Fibroblast of skin of back (primary cell): Measurements from ENCODE around the gene RLN3.
A peak's percentile ranks its signal among the peaks of the same experiment; 100 is the strongest.

Experiments
- DNase-seq: peaks from one replicate; pipeline ENCODE4 v3.0.0-alpha.2; 2013

The RLN3 gene

GRCh38 chr19:14055396-14055795 lies 27.4 kb downstream of the RLN3 start:
- DNase-seq, result no peak

- DNase-seq, result no peak
Measured at GRCh38 chr19:14056069-14056666, 28.2 kb downstream of the RLN3 start.

DNA sequence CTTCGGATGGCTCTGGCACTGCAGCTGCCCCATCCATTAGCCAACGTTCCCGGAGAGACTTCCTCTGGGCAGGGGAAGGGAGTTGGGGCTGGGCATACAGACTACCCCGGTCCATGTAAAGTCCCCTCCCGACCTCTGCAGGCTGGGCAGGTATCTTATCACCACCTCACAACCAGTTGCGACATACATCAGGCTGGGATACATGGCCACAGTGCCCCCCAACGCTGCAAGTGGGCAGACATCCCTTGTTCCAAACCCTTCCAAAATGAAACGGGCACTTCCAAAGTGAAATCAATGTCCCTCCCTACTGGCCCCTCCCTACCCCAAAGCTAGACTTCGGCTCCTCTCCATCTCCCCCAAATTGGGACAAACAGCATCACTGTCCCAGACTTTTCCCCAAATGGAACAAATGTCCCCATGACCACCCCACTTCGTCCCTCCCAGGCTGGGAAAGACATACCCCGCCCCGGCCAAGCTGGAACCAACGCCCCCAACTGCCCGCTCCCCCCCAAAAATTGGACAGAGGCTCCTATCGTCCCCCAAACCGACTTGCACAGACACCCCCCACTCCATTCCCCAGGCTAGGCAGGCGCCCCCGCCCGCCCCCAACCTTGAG lies 28.9 kb downstream of the RLN3 start:
- no peak for DNase-seq

- no peak for DNase-seq
Measured at GRCh38 chr19:14058182-14059092, 30.5 kb downstream of the RLN3 start.

- DNase-seq, result no peak
Measured at GRCh38 chr19:14059093-14059480, 31.1 kb downstream of the RLN3 start.

DNA sequence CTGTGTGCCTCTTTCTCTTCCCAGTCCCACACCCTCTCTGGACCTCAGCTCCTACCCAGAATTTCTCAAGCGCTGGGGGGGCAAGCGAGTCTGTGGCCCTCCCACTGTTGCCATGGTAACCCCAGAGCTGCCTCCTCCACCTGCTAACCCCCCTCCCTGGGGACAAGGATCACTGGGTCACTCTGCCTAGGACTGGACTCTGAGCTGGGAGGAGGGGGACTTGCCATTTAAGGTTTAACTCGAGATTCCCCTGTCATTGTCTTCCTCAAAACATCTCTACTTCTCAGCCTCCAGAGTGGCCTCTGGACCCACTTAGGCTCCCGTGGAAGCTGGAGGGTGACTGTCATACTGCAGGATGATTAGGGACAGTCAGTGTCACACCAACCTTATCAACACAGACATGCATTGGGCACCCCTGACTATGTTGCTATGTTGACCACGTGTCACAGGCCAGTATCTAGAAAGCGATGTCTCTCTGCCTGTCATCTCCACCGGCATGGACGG lies 31.8 kb downstream of the RLN3 start:
- DNase-seq, result no peak

GRCh38 chr19:14061081-14061749 lies 33.3 kb downstream of the RLN3 start:
- no peak for DNase-seq

GRCh38 chr19:14061751-14062557 lies 34.0 kb downstream of the RLN3 start, which contains the start of gene PALM3:
TSS of gene PALM3 (minus strand) at chr19:14062076. CDS start at chr19:14061980, 96 bp downstream.
- no peak for DNase-seq

DNA sequence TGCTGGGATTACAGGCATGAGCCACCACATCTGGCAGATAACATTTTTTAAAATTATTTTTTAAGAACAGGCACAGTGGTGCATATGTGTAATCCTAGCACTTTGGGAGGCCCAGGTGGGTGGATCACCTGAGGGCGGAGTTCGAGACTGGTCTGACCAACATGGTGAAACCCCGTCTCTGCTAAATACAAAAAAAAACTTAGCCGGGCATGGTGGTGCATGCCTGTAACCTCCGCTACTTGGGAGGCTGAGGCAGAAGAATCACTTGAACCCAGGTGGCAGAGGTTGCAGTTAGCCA lies 34.6 kb downstream of the RLN3 start:
- no peak for DNase-seq

DNA sequence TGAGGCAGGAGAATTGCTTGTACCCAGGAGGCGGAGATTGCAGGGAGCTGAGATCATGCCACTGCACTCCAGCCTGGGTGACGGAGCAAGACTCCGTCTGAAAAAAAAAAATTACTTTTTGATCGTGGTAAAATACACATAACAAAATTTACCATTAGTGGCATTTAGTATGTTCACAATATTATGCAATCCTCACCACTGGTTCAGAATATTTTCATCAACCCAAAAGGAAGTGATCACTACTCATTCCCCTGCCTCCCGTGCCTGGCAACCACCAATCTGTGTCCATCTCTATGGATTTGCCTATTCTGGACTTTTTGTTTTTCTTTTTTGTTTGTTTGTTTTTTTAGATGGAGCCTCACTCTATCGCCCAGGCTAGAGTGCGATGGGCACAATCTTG lies 35.2 kb downstream of the RLN3 start:
- DNase-seq, result no peak

DNA sequence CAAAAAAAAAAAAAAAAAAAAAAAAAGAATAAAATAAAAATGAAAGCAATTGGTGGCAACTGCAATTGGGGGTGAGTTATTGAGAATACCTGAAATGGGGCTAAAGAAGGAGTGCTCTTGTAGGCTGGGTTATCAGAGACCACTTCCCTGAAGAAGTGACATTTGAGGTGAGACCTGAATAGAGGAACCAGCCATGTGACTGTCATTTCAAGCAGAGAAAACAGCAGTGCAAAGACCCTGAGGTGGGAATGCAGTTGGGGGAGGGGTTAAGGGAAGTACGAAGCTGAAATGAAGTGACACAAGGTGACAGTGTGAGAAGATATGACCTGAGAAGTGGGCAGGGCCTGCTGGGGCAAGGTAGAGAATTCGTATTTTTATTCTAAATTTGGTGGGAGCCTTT lies 38.2 kb downstream of the RLN3 start:
- DNase-seq, result no peak

GRCh38 chr19:14070268-14071050 lies 42.5 kb downstream of the RLN3 start:
- no peak for DNase-seq

DNA sequence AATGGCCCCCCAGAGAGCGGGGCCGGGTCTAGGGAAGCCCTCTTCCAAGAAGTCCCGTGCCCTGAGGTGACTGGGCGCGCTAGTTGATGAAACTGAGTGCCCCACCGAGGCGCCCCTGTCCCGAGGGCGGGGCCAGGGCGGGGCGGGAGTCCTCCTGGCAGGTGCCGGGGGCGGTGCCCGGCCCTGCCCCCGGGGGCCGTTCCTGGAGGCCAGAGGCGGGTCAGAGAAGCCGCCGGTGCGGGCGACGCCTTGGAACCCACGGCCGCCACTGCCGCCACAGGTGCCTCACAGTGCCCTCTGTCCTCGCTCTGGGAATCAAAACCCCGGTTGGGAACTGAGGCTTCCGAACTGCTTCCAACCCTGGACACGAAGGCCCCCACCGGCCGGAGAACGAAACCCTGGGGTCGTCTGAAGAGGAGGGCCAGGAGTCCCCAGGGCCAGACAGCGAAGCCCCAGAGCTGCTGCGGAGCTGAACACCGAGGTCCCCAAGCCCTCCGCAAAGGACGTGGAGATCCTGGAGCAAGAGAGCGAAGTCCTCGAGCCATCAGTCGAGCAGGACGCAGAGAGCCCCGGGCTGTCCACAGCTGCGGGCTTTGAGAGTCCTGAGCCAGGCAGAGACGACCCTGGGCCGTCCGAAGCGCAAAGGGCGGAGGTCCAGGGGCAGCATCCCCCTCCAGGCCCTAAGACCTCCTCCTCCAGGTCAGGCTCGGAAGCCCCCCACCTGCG lies 44.8 kb downstream of the RLN3 start, which contains the start of gene MISP3:
Gene MISP3 (plus strand): TSS at position 252 of the 726 bp plus-strand sequence. CDS start 524 bp downstream, outside the sequence.
- DNase-seq, result peak; percentile 23

- peak; percentile 71 for DNase-seq
Measured at GRCh38 chr19:14073261-14073924, 45.4 kb downstream of the RLN3 start.

DNA sequence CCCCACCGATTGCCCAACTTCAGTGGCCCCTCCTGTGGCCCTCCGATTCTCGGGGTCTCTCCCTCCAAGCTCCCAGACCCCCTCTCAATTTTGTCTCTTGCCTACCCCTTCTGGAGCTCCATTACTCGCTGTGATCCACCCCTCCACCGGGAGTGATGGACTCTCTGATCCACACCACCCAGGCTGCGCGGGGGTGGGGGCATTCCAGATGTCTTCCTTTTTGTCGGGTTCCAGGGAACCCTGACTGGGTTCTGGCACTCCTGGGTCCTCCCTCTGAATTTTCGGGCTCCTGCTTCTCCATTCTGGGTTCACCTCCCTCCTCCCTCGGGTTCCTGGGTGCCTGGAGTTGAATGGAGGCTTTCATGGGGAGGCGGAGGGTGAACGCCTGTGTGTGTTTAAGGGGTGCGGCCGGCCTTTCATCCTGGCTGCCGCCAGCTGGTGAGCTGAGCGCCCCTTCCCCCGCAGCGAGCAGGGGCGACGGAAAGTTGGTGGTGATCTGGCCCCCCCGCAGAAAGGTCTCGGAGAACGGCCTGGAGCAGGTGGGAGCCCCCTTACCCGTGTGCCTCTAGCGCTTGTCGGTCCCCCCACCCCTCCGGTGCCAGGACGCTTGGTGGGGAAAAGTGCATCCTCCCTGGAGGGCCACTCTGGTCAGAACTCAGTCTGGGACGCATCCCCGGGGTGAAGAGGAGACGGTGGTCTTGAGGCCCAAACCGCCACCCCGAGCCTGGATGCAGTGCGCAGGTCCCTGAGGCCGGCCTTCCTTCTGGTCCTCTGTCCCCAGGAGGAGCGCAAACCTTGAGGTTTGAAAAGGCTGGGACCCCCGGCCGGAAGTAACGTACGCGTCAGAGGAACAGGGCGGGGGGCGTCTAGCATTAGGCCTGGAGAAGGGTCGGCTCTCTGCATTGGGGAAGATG lies 46.2 kb downstream of the RLN3 start:
- DNase-seq, result peak; percentile 27

- DNase-seq, result no peak
Measured at GRCh38 chr19:14078411-14078810, 50.5 kb downstream of the RLN3 start.
